Measurements from ENCODE around the gene MGLL.

The MGLL gene

DNA sequence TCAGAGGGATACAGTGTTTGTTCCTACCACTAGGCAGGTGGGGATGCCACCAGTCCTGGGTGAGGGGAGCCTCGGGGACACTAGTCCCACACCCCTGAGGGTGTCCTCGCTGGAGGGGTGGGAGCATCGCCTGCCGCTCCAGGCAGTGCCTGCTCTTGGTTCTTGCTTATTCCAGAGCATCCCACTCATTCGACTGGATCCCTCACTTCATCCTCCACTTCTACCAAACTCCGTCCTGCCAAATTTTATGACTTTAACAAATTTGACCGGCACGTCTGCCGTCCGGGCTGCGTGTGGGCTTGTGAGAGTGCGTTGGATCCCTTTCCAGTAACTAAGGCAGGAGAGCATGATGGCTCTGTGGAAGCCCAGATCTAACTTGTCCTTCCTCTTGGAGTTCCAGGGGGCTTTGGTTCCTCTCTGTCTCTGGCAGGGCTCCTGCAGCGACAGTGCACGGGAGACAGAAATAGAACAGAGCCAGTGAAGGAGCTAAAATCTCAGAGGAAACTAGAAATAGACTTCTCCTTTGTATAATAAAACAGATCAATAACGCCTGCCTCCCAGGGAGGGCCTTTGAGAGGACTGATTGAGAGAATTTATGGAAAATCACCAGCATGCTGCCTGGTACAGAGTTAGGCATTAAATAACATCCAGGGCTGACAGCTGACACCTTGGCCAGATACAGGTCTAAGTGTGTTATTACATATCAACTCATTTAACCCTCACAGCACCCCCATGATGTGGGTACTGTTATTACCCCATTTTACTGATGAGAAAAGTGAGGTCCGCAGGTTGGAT is 34.5 kb downstream of the MGLL start:
- no peak for DNase-seq

DNA sequence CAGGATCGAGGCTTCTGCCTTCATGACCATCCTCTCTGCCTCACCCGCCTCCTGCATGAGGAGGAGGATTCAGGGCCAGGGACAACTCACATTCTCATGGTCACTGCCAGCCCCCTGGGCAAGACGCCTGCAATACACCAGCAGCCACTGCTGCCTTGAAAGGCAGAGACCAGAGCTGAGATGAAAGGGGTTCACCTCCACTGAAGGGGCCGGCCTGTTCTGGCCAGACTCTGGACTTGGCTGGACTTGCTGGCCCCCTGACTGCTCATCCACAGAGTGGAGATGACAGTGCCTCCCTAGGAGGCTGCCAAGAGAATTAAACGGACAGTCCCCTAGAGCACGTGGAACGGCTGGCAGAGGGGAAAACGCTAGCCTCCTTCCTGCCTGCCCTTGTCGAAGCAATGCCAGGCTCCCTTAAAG is 35.2 kb downstream of the MGLL start:
- DNase-seq, result no peak

DNA sequence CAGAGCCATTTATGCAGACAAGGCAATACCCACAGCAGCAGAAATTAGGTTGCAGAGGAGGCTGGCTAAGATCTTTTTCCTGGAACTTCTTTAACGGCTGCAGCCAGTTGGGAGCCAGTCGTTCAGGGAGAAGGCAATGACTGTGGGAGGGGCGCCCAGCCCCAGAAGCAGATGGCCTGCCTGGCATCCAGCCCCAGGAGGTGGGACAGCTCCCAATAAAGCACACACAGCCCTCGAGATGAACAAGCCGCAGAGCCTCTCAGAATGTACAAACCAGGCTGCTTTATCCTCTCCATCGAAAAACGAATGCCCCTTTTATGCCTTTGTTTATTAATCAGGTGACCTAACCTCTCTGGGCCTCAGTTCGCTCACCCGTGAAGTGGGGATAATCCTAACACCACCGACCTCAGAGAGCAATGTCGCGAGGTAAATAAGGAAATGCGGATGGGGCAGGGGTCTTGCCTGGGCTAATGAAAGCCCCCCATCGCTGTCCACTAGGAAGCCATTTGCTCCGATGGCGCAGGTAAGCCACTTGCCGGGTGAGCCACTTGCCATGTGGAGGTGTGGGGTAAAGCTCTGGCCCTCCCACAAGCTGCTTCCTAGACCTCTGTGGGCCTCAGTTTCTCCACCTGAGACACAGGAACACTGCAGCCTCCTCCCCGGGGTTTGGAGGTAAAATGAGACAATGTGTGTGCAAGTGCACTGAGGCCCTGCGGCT is 35.8 kb downstream of the MGLL start:
- no peak for DNase-seq

DNA sequence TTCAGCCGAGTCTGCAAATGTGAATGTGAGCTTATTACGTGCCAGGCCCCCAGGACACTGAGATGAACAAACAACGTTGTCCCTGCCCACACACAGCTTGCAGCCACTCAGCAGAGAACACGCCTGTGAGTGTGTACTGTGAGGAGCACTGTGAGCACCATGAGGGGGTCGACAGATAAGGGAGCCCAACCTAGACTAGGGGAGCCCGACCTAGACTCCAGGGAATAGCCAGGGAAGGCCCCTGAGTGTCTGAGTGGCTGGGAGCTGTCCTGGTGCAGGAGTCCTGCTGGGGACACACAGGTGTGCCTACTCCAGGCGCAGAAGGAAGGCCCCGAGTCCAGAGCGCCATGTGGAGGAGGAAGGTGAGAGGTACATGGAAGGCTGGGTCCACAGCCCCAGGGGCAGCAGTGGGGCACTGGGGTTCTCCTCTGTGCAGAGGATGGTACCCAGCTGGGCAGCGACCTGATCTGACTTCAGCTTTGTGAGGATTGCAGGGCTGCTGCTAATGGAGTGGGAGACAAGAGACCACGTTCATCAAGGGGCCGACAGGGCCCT is 36.5 kb downstream of the MGLL start:
- DNase-seq, result no peak

DNA sequence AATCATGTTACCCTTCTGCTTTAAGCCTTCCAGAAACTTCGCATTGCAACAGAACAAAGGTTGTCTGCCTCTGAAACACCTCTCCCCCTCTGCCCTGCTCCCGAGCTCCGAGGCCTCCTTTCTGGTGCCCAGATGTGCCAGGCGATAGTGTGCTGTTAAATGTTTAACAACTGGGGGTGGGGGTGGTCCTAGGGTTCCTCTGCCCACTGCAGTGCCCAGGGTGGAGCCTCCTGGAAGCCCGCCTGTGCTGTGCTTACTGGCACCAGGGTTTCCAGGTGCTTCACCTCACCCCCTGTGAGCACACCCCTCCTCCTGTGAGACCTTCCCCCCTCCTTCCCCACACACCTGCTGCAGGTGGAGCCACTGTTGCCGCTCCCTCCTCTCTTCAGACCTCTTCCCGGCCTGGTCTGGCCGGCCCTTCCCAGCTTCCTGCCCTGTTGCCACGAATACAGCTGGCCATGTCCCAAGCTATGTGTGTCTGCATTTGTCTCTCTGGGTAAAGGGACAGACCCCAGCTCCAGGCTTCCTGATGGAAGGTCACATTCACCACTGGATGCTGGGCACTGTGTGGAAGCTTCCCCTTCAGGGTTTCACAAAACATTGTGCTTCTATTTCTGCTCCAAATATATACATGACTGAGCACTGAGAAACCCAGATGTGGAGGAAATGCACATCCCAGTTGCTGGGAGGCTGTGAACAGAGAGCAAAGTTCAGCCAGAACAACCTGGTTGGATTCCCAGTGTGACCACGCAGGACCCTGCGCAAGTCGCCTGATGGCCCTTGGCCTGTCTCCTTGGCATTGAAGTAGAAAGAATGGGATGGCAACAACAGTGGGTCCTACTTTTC is 37.2 kb downstream of the MGLL start:
- DNase-seq, result no peak

DNA sequence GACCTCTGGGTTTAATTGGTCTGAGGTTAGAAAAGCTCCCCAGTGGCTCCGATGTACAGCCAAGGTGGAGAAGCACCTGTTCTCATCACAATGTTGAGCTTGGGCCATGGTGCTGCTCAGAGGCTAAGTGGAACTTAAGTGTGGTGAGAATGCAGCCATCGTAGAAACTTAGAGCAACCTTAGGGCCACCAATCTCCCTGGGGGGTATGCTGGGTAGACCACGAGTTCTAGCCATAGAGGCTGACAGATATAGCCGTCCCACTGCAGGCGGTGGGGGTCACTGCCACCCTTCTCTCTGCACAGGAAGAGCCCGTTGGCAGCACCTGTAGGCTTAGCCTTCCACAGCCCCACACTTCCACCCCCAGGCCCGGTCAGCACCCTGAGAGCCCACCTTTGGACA is 38.0 kb downstream of the MGLL start:
- no peak for DNase-seq

DNA sequence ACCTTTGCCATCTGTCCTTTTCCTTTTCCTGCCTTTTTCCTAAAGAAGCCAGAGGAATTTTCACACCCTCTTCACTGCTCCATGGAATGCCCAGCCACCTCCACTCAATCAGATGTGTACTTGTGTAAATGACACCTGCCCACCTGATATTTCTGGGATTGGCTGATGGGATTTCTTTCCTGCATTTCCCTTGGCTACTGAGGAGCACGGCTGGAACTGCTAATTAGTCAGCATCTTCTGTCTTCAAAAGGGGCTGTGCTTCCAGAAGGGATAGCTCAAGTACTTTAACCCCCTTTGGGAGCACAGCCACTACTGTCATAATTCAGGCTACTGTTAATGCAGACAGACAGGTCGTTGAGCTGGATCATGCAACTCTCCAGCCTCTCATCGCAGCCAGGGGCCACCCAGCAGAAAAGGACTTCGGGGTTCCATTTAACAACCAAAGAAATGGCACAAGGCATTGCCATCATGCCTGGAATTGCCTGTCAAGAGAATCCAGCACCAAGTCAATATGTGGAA is 38.6 kb downstream of the MGLL start:
- DNase-seq, result no peak

DNA sequence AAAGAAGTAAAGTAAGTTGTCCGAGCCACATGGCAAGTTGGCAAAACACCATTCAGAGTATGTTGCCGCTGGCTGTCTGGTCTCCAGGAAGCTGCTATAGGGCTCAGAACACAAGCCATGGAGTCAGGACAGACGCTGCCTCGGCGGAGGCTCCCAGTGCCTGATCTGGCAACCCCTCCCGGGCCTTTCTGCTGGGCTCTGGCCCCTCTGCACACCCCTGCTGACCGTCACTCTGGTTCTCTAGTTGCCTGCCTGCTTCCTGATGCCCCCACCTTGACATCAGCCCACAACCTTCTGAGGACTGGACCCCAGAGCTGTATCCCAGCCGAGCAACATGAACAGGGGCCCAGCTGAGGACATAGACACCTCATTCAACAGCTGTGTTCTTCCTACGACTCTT is 39.1 kb downstream of the MGLL start:
- no peak for DNase-seq

DNA sequence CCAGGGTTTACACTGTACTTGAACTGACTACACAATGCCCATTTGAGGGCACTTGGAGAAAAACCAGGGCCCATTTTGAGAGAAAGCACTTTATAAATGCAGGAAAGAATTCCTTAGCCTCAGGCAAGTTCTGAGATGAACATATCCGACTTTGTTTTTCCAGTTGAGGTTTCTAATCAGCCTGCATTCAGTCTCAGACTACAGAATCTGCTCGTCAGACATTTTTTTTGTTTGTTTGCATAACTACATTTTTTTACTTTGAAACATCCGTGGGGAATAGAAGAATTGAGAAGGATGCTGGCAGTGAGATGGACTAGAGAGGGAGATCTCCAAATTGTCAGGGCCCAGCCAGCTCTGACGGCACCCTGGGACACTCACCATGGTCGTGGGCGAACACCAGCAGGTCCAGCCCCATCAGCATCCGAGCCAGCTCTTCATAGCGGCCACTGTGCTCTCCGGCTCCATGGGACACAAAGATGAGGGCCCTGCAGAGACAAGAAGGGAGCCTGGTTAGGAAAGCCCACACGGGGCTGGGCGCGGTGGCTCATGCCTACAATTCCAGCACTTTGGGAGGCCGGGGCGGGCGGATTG is 40.8 kb downstream of the MGLL start:
- DNase-seq, result no peak

DNA sequence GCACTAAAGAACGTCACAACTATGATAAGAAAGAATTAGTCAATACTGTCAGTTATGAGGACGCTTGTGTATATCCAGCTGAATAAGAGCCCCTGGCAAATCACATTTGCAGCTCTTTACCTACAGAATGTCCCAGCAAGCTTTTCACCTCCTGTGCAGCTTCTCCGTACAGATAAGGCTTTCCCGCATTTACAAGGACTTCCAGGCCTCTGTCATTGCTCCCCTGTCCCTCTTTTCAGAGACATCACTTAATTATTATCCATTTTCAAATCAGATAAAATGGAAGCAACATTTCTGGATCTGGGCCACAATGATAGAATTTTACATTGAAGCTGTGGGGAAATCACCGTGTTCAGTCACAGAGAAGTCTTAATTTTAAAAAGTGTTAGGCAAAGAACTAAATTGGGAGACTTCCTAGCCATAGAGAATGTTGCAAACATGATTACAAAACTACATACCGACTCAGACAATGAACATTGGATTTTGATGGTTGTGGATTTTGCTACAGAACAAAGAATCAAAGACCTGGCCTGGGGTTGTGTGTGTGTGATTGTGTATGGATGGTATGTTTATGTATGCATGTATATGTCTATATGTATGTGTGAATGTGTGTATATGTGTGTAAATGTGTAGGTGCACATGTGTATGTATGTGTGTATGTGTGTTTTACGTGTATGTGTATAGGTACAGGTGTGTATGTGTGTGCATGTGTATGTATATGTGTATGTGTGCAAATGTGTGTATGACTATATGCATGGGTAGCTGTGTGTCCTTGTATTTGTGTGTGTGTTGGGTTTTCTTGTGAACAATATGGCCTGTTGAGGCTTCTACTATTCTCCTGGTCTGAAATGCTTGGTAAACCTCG is 41.5 kb downstream of the MGLL start:
- no peak for DNase-seq

DNA sequence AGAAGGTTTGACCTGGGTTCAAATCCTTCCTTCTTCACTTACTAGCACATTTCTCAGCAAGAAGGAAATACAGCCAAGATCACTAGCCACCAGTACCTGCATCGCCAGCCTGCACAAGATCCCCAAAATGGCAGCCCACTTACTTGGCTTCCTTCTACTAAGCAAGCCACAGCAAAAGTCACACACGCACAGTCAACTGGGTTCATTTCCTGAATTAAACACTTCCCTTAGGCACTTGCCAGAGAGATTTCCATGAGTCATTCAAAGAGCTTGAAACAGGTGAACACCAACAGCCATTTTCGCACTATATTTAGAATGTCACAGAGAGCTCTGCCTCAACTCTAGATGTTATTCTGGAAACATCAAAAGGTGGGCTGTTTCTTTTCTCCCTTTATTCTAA is 42.6 kb downstream of the MGLL start:
- DNase-seq, result no peak

DNA sequence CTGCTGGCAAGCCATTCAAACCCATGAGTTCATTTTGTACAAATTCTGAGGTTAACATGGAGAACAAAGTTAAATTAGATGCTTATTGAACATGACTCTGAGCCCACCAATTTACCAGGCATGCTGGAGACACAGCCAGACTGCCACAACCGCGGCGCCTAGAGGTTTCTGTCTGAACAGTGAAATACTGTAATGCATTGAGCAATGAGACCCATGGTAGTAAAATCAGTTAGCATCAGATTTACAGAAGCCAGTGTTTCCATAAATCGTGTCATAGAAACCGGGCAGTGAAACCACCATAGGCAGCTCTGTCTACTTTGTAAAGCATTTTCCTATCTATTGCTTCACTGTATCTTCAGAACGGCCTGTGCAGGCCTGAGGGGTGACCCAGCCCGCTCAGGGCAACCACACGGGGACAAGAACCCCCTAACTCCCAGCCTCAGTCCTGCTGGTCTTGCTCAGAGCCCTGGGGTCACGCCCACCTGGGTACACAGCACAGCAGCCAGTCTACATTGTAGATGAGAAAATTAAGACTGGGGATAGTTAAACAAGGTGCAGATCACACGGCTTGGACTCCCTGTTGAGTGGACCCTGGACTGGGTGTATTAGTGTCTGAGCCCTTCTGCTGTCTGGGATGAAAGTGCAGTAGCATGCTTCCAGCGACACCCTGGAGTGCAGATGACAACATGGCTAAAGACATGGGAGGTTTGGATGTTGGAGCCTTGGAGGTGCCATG is 44.2 kb downstream of the MGLL start:
- DNase-seq, result no peak

DNA sequence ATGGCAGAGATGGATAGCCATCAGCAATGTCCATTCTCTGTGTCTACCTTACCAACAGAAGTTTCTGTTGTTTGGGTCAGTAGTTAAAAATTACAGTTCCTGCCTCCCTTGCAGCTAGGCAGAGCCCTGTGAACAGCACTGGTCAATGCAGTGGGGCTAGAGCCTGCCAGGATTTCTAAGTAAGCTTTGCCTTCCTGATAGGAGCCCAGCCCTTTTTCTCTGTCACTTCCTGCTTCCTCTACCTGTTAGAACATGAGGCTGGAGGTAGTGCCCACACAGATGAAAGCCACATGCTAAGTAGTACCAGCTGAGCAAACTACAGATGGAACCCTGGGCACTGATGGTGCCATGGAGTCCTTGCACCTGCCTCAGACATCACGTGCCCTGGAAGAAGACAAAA is 45.0 kb downstream of the MGLL start:
- no peak for DNase-seq

DNA sequence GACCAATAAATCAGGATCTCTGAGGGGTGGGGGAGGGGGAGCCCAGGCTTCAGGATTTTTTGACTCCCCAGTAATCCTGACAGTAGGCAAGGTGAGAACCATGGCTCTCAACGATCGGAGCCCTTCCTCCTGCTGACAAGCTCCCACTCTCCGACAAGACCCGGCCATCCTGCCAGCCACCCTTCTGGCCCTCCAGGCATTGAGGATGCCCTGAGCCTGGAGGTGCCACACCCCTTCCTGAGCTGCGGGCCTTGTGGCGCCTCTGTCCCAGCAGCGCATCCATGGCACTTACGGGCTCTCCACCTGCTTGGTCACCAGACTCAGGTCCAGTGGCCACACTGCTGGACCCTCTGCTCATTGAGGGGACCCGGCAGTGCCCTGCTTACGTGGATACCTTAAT is 46.0 kb downstream of the MGLL start:
- no peak for DNase-seq

DNA sequence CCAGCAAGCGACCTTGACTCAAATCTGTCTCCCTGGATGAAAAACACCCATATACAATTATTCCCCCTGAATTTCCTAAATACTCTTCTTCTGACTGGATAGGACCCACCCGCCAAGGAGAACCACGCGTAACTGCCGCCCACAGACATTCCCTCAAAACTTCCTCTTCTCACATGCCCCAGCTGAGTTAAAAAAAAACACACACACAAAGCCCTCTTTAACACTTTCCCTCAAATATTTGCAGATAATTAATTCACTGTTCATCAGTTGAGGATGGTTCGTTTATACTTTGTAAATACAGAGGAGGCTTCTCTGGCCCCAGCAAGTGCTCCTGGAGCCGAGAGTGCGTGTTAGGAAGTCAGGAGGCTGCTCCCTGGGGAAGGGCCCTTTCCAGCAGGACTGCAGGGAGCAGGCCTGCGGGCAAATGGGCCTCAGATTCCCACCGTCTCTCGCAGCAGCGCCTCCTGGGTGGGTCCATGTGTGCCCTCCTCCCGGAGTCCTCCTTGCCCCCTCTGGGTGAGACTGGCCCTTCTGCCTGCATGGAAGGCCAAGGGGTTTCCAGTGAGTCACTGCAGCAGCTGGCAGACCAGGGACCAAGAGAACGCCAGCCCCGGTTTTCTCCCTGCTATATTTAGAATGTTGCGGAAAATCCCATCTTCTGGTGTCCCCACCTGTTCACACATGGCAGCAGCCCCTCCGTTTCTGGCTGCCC is 46.8 kb downstream of the MGLL start:
- no peak for DNase-seq

DNA sequence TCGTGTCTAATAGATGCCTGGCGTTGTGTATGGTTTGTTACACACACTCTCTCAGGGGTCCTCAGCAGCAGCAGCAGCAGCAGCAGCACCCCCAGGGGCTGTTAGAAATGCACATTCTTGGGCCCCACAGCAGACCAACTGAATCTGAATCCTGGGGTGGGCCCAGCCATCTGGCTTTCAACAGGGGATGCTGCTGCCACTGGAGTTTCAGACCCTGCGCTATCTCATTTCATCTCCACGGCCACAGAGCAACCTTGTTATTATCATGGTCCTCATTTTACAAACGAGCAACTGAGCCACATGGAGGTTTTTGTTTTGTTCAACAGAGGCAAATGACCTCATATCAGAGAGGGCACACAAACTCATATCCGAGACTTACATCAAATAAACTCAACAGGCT is 47.7 kb downstream of the MGLL start:
- no peak for DNase-seq

DNA sequence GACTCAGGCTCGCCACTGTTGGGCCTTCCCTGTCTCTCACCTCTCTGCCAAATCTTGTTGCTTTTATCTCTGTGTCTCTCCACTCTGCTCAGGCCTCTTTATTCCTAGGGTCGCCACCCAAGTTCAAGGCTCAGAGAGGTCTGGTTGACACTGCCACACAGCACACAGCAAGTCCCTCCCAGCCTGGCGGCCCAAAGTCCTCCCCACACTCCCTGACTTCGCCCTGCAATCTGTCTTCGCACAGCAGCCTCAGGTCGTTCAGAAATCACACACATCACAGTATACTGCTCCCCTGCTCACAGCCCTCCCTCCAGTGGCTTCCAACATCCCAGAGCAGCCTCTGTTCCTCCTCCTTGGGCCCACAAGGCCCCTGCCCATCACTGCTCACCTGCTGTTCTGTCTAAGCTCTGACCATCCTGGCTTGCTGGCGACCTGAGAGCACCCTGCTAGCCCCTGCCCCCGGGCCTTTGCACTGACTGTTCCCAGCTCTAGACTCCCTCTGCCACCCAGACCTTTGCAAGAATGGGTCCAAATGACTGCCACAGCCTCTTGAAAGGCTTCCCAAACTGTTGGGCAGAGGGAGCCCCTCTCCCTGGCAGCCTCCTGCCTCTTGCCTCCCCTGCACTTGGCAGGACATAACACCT is 48.4 kb downstream of the MGLL start:
- DNase-seq, result no peak

DNA sequence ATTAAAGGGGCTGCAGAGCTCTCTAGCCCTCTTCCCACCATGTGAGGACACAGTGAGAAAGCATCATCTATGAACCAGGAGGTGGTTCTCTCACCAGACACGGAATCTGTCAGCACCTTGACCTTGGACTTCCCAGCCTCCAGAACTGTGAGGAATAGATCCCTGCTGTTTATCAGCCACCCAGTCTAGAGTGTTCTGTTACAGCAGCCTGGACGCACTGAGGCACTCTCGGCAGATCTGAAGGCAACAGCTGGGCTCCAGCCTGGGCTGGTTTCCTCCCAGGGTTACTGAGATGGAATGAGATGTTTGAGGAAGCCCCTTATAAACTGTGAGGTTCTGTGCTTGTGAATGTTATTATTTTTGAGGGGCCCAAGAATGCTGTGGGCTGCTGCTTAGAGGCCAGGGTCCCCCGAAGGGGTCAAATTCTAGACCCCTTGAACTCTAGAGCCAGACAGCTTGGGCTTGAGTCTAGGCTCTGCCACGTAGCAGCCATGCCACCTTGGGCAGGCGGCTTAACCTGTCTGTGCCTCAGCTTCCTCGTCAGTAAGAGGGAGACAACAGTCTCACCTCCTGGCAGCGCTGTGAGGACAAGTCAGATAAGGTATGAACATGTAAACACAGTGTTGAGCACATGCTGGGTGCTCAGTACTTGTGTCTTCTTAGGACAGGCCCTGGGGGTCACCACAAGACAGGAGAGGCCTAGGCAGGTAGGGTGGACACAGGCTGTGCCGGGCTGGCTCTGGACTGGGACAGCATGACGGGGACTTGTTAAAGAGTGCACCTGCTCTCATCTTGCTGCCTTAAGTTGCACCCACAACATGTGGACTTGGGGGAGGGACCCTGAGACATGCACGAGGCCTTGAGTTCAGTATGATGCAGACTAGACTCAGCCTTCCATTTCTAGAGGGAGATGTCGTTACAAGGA is 49.2 kb downstream of the MGLL start:
- no peak for DNase-seq

DNA sequence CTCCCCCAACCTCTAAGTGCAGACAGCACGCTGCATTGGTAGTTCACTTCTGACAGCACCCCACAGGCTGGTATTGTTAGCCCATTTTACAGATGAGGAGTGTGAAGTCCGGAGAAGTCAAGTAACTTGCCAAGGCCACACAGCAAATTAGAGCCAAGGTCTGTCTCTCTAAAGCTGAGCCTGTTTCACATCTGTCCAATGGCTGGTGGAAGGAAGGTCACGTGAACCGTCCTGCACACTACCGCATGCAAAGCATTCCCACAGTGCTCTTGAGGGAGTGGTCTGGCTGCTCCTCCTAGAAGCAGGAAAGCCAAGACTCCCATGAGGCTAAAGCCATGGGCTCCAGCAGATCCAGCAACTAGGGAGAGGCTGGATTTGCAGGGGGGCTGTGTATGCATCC is 50.0 kb downstream of the MGLL start:
- no peak for DNase-seq

Data from stimulated activated CD8-positive, alpha-beta memory T cell treated with anti-CD3 and anti-CD28 coated beads, Interleukin-4, amount 100 ng/mL, for 48 hours (primary cell).